Ovary (tissue), 9 donors: ENCODE data around the gene NOTO. TPM values are rescaled to one million over a fixed set of nuclear protein-coding genes. Genes with fewer than 3 reads are reported as not detected.
"Not testable (repeated sequence)": the region's sequence is repeated elsewhere in the genome, so short reads cannot be mapped to it uniquely, and the experiment has no call there.

Experiments
- DNase-seq, 5 donors: peaks; one replicate each; pipeline ENCODE4 v3.0.0-alpha.2; 2019 to 2020
- H3K27ac ChIP-seq, 2 donors: fragments of 200-600 bp; one replicate each; pipeline versions ENCODE4 v1.5.1 to v1.8.0; 2019 to 2022
- H3K27me3 ChIP-seq: fragments of 200-600 bp; one replicate; pipeline ENCODE4 v1.8.0; 2022
- H3K36me3 ChIP-seq: fragments of 200-600 bp; sonication (generic); one replicate; pipeline ENCODE4 v1.5.1; 2019
- H3K4me1 ChIP-seq: one replicate; pipeline ENCODE4 v1.8.1; 2013; ENCODE audit warnings: mild to moderate bottlenecking, moderate library complexity; ENCODE audit not compliant: insufficient read depth
- H3K4me3 ChIP-seq: fragments of 200-600 bp; sonication (generic); one replicate; pipeline ENCODE4 v1.5.1; 2017
- H3K9me3 ChIP-seq, 2 donors: fragments of 200-600 bp in 1 of 2; sonication (generic) in 1 of 2; one replicate each; pipeline versions ENCODE4 v1.5.1 to v1.8.1; 2013 to 2019; ENCODE audit warnings: mild to moderate bottlenecking in 1 of 2, moderate library complexity in 1 of 2
- EP300 ChIP-seq: sonication (generic); formaldehyde crosslinking; IDR thresholded peaks from one replicate; pipeline ENCODE4 v1.6.1; 2017; ENCODE audit warnings: antibody characterized with exemption
- POLR2A ChIP-seq: fragments of 450-650 bp; IDR thresholded peaks from one replicate; pipeline ENCODE4 v1.6.1; 2017; ENCODE audit warnings: antibody characterized with exemption, mild to moderate bottlenecking, moderate library complexity
- WGBS, 3 donors: extraction: QIAGEN DNeasy Blood & Tissue Kit in 1 of 3; methylation state at CpG; one replicate each; pipeline versions ENCODE4 v1.1.5 to v1.1.7; 2013 to 2017; 5-methylcytosine and 5-hydroxymethylcytosine counted together
- intact Hi-C, 4 donors: fragments of 100-400 bp; cut with DNase I; formaldehyde crosslinking; loops; one replicate each; pipeline versions ENCODE4 v1.11.0 to v1.15.1; 2022 to 2023
- polyA plus RNA-seq, 2 donors: library from polyadenylated mRNA; stranded (reverse); fragments of 200-250 nt in 1 of 2; fragments of 350-450 nt in 1 of 2; fragmentation: Illumina TruSeq in 1 of 2; extraction: RNeasy Lipid Tissue Mini Kit (QIAGEN cat#74804) in 1 of 2; gene quantifications; one replicate each; pipeline ENCODE4 v1.2.3, GENCODE V29; 2013 to 2014
- total RNA-seq, 7 donors: library from RNA; depleted of rRNA in 2 of 7; stranded (reverse); fragments of >200 nt in 2 of 7; fragmentation: NEBNext Ultra II Directional in 3 of 7; extraction: Animal tissue kit (Norgen Biotek cat#: 25700) in 3 of 7; gene quantifications; one replicate each; pipeline versions ENCODE4 v1.1.0 to v1.2.4, GENCODE V29; 2016 to 2023
- TF ChIP-seq, protein P1 (sequence below), 3 donors: fragments of 450-650 bp in 2 of 3; fragments of 200-600 bp in 1 of 3; IDR thresholded peaks; one replicate each; pipeline versions ENCODE4 v1.5.1 to v1.8.0; 2016 to 2022; ENCODE audit warnings: antibody characterized with exemption in 3 of 3, mild to moderate bottlenecking in 1 of 3
- donor health status: DM: no; HTN: no; CAD: no; lungs with moderate emphysema.
- donor health status: DM: no; HTN: no; CAD: no.
- donor health status: Bipolar disorder and iron deficiency.
- donor health status: DM: yes; HTN: yes; CAD: no.
- donor health status: DM: no; HTN: no; CAD: no.
- donor health status: DM: yes; HTN: yes; CAD: no.

NOTO gene
- total and polyA plus RNA-seq, 9 donors: not detected

DNA sequence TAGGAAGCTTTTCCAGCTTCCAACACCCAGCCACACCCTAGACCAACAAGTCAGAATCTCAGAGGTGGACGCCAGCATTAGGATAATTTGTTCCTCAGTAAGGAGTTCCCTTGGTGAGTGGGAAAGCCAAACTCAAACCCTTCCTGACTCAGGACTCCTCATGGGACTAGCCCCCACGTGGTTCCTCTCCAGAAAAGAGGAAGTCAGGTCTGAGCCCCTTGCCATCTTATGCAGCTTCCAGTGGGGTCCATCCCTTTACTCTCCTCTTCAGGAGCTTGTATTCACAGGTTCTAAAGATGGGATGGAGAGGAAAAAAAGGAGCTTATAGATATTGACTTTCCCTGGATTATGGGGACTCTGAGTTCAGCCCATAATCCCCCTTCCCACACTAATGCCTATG lies 14.8 kb upstream of the NOTO start:
- Histone ChIP-seq H3K9me3 (no peaks in the 10 kb centered on the region), H3K27ac (no peak overlapping the region), H3K27me3 (no peaks in the 10 kb centered on the region), H3K4me1 (no peaks in the 10 kb centered on the region), H3K36me3 (no peaks in the 10 kb centered on the region), H3K4me3 (no peak overlapping the region)
- TF ChIP-seq, protein P1, sequence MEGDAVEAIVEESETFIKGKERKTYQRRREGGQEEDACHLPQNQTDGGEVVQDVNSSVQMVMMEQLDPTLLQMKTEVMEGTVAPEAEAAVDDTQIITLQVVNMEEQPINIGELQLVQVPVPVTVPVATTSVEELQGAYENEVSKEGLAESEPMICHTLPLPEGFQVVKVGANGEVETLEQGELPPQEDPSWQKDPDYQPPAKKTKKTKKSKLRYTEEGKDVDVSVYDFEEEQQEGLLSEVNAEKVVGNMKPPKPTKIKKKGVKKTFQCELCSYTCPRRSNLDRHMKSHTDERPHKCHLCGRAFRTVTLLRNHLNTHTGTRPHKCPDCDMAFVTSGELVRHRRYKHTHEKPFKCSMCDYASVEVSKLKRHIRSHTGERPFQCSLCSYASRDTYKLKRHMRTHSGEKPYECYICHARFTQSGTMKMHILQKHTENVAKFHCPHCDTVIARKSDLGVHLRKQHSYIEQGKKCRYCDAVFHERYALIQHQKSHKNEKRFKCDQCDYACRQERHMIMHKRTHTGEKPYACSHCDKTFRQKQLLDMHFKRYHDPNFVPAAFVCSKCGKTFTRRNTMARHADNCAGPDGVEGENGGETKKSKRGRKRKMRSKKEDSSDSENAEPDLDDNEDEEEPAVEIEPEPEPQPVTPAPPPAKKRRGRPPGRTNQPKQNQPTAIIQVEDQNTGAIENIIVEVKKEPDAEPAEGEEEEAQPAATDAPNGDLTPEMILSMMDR (IDR thresholded peaks at IDR 0.05): no peak
- TF ChIP-seq POLR2A: no peak
- WGBS, 3 donors: 45 to 53% (median 53%) methylated on average over 2 of the region's 2 CpGs
- intact Hi-C loops: no loop called here
- DNase-seq: no peak

DNA sequence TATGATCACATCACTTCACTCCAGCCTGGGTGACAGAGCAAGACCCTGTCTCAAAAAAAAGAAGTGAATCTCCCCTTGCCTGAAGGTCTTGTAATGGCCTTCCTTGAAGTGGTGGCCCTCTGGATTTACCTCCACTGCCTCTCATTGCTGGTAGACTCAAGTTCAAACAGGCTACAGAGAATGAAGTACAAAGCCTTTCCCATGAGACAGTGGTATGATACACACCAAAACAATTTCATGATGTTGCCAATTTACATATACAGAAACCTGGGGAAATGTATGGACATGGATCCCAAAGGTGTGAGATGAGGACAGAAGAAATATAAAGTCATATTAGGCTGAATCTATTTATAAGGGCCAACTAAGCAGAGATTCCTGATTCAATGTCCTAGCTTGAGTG lies 4.8 kb upstream of the NOTO start:
- Histone ChIP-seq H3K27ac (no peak overlapping the region), H3K4me1 (peaks cover 2% of the 10 kb centered on the region), H3K36me3 (no peaks in the 10 kb centered on the region), H3K27me3 (peaks cover under 1% of the 10 kb centered on the region), H3K9me3 (no peaks in the 10 kb centered on the region), H3K4me3 (no peak overlapping the region)
- DNase-seq: no peak
- intact Hi-C loops: no loop called here
- no peak for TF ChIP-seq EP300
- TF ChIP-seq, protein P1 (IDR thresholded peaks at IDR 0.05): no peak

DNA sequence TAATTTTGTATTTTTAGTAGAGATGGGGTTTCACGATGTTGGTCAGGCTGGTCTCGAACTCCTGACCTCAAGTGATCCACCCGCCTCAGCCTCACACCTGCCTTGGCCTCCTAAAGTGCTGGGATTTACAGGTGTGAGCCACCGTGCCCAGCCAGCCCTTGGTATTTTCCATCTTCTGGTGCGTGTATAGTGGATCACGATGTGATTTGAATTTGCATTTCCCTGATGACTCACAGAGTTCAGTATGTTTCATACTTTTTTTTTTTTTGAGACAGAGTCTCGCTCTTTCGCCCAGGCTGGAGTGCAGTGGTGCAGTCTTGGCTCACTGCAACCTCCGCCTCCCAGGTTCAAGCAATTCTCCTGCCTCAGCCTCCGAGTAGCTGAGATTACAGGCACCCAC lies 2.1 kb upstream of the NOTO start:
- DNase-seq, intact Hi-C loops, H3K27me3 ChIP-seq, H3K27ac ChIP-seq, H3K4me1 ChIP-seq, H3K36me3 ChIP-seq, H3K9me3 ChIP-seq, H3K4me3 ChIP-seq: not testable (repeated sequence)
- 73 to 85% (median 79%) methylated on average over 10 of the region's 10 CpGs for WGBS, 3 donors

DNA sequence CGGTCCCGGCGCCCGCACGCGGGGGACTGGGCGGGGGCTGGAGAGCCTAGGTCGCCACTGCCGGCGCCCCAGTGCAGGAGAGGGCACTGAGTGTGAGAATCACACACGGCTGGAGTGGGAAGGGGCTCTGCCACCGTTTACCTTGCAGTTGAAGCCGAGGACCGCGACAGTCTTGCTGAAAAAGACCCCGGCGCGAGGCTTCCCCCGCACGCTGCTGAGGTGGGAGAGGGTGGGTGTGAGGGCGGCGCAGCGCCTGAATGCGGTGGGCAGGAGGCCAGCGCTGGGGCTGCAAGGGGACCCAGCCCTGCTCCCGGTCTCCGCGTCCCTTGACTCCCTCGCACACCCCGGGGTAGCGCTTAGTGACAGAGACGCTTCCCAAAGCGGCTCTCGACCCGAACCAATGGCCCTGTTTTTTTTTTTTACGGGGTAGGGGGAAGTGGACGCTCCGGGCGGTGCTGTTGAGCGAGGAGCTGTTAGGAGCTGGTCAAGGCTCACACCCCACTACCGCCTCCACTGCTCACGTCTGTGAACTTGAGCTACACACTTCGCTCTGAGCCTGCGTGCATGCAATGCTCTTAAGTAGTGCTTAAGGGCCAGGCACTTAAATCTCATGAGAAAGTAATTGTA lies 794 bp downstream of the NOTO start:
- 3 to 5% (median 4%) methylated on average over 34 to 44 of the region's 44 CpGs for WGBS, 3 donors
- TF ChIP-seq POLR2A (no peak), EP300 (no peak)
- TF ChIP-seq, protein P1 (IDR thresholded peaks at IDR 0.05): no peak
- intact Hi-C loops: no loop called here
- Histone ChIP-seq H3K4me3 (no peak overlapping the region), H3K9me3 (no peaks in the 10 kb centered on the region), H3K27ac (no peak overlapping the region), H3K36me3 (no peaks in the 10 kb centered on the region), H3K27me3 (peaks cover 8% of the 10 kb centered on the region), H3K4me1 (peaks cover 2% of the 10 kb centered on the region)
- DNase-seq: no peak

DNA sequence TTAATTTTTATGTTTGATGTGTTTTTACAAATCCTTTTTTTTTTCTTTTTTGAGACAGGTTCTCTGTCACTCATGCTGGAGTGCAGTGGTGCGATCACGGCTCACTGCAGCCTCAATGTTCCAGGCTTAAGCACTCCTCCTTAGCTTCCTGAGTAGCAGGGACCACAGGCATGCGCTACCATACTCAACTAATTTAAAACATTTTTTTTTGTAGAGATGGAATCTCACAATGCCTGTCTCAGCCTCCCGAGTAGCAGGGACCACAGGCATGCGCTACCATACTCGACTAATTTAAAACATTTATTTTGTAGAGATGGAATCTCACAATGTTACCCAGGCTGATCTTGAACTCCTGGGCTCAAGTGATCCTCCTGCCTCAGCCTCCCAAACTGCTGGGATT lies 3.2 kb downstream of the NOTO start:
- Histone ChIP-seq H3K27ac (no peak overlapping the region), H3K27me3 (peaks cover 8% of the 10 kb centered on the region), H3K4me3 (no peak overlapping the region), H3K36me3 (no peaks in the 10 kb centered on the region), H3K4me1 (peaks cover 2% of the 10 kb centered on the region), H3K9me3 (no peaks in the 10 kb centered on the region)
- 81 to 88% (median 82%) methylated on average over 6 of the region's 6 CpGs for WGBS, 3 donors
- TF ChIP-seq EP300: no peak
- TF ChIP-seq, protein P1 (IDR thresholded peaks at IDR 0.05): no peak
- no peak for TF ChIP-seq POLR2A
- intact Hi-C loops: no loop called here
- DNase-seq: no peak
